Hepatocyte (in vitro differentiated cells): Measurements from ENCODE around the gene PCID2. TPM values are rescaled to one million over a fixed set of nuclear protein-coding genes. Genes with fewer than 3 reads are reported as not detected.

Source experiments
- DNase-seq: peaks from one replicate; pipeline ENCODE4 v3.0.0-alpha.2; 2016; ENCODE audit warnings: low spot score
- H2AFZ ChIP-seq: fragments of 200-600 bp; sonication (generic); 2 replicates; pipeline ENCODE4 v1.6.0; 2016; ENCODE audit warnings: antibody characterized with exemption, mild to moderate bottlenecking
- H3K27ac ChIP-seq: fragments of 200-600 bp; sonication (generic); 2 replicates; pipeline ENCODE4 v1.5.1; 2016; ENCODE audit warnings: mild to moderate bottlenecking
- H3K27me3 ChIP-seq: fragments of 200-600 bp; sonication (generic); 2 replicates; pipeline ENCODE4 v1.6.1; 2016
- H3K36me3 ChIP-seq: fragments of 200-600 bp; sonication (generic); replicated peaks from 2 replicates; pipeline ENCODE4 v1.5.1; 2016; ENCODE audit warnings: low read depth; ENCODE audit not compliant: insufficient read depth
- H3K4me1 ChIP-seq: fragments of 200-600 bp; sonication (generic); 2 replicates; pipeline ENCODE4 v1.5.1; 2016; ENCODE audit warnings: mild to moderate bottlenecking, moderate library complexity; ENCODE audit not compliant: insufficient read depth
- H3K4me2 ChIP-seq: fragments of 200-600 bp; sonication (generic); 2 replicates; pipeline ENCODE4 v1.6.0; 2016
- H3K4me3 ChIP-seq: fragments of 200-600 bp; sonication (generic); 2 replicates; pipeline ENCODE4 v1.5.1; 2016; ENCODE audit warnings: mild to moderate bottlenecking
- H3K79me2 ChIP-seq: fragments of 200-600 bp; sonication (generic); 2 replicates; pipeline ENCODE4 v1.6.0; 2017; ENCODE audit warnings: mild to moderate bottlenecking
- H3K9me2 ChIP-seq: fragments of 200-600 bp; sonication (generic); replicated peaks from 2 replicates; pipeline ENCODE4 v1.6.0; 2017; ENCODE audit warnings: mild to moderate bottlenecking; ENCODE audit not compliant: insufficient read depth
- H3K9me3 ChIP-seq: fragments of 200-600 bp; sonication (generic); 2 replicates; pipeline ENCODE4 v1.5.1; 2016; ENCODE audit warnings: low read depth, mild to moderate bottlenecking
- H4K20me1 ChIP-seq: fragments of 200-600 bp; sonication (generic); 2 replicates; pipeline ENCODE4 v1.6.0; 2016; ENCODE audit warnings: mild to moderate bottlenecking; ENCODE audit not compliant: insufficient read depth, poor library complexity, severe bottlenecking
- CTCF ChIP-seq: fragments of 200-600 bp; sonication (generic); IDR thresholded peaks from 2 replicates; pipeline ENCODE4 v1.5.1; 2016; ENCODE audit warnings: antibody characterized with exemption, mild to moderate bottlenecking; ENCODE audit not compliant: poor library complexity
- EZH2 ChIP-seq: fragments of 200-600 bp; sonication (generic); IDR thresholded peaks from 2 replicates; pipeline ENCODE4 v1.6.1; 2016; ENCODE audit warnings: antibody characterized with exemption, mild to moderate bottlenecking, borderline replicate concordance
- EZH2phosphoT487 ChIP-seq: fragments of 200-600 bp; sonication (generic); IDR thresholded peaks from one replicate; pipeline ENCODE4 v1.6.1; 2018; ENCODE audit warnings: antibody characterized with exemption, mild to moderate bottlenecking, low read depth, moderate library complexity; ENCODE audit not compliant: unreplicated experiment, severe bottlenecking
- WGBS: methylation state at CpG from one replicate; pipeline ENCODE4 v1.1.6; 2016; ENCODE audit warnings: low lambda C conversion rate; ENCODE audit errors: missing lambda C conversion rate; 5-methylcytosine and 5-hydroxymethylcytosine counted together
- polyA plus RNA-seq: library from polyadenylated mRNA; unstranded; fragments of >200 nt; fragmentation: Nextera tagmentation; extraction: Ambion mirVana; gene quantifications from 2 replicates; pipeline ENCODE4 v1.2.1, GENCODE V29; 2016
- total RNA-seq: library from RNA; depleted of rRNA; stranded (reverse); fragments of >200 nt; gene quantifications from 2 replicates; pipeline ENCODE4 v1.2.3, GENCODE V29; 2014

The PCID2 gene
- total and polyA plus RNA-seq, 2 experiments from 2014 or later = 47.5 to 55.4 TPM

GRCh38 chr13:113151745-113152690 lies 56.5 kb downstream of the PCID2 start:
- Histone ChIP-seq H4K20me1 (no peaks in the 10 kb centered on the region), H3K9me3 (no peaks in the 10 kb centered on the region), H3K36me3 (no peaks in the 10 kb centered on the region), H3K27me3 (no peaks in the 10 kb centered on the region), H3K9me2 (no peaks in the 10 kb centered on the region), H3K79me2 (no peaks in the 10 kb centered on the region), H3K4me2 (peak overlapping the region; percentile 72), H2AFZ (peak overlapping the region; percentile 31), H3K4me3 (peak overlapping the region; percentile 0), H3K27ac (peak overlapping the region; percentile 94), H3K4me1 (peaks cover 13% of the 10 kb centered on the region)
- peak; percentile 61 for DNase-seq
- no peak for TF ChIP-seq CTCF
- 68% methylated on average over 28 of the region's 28 CpGs for WGBS

GRCh38 chr13:113150550-113151365 lies 57.7 kb downstream of the PCID2 start:
- peak overlapping the region; percentile 23 for H3K27ac ChIP-seq
- 89% methylated on average over 30 of the region's 31 CpGs for WGBS
- no peak for DNase-seq
- no peaks in the 10 kb centered on the region for H3K79me2 ChIP-seq
- H3K27me3 ChIP-seq = no peaks in the 10 kb centered on the region
- H3K9me2 ChIP-seq = no peaks in the 10 kb centered on the region
- H2AFZ ChIP-seq = no peak overlapping the region
- no peaks in the 10 kb centered on the region for H3K36me3 ChIP-seq
- TF ChIP-seq EZH2 (no peak), CTCF (no peak), EZH2phosphoT487 (no peak)
- H4K20me1 ChIP-seq = no peaks in the 10 kb centered on the region
- peaks cover 13% of the 10 kb centered on the region for H3K4me1 ChIP-seq
- H3K4me3 ChIP-seq = no peak overlapping the region
- no peaks in the 10 kb centered on the region for H3K9me3 ChIP-seq
- no peak overlapping the region for H3K4me2 ChIP-seq

GRCh38 chr13:113149711-113150549 lies 58.5 kb downstream of the PCID2 start:
- no peak overlapping the region for H3K4me2 ChIP-seq
- no peaks in the 10 kb centered on the region for H3K36me3 ChIP-seq
- H3K4me1 ChIP-seq = peaks cover 13% of the 10 kb centered on the region
- H3K27me3 ChIP-seq = no peaks in the 10 kb centered on the region
- no peak overlapping the region for H3K4me3 ChIP-seq
- no peaks in the 10 kb centered on the region for H4K20me1 ChIP-seq
- TF ChIP-seq CTCF (no peak), EZH2phosphoT487 (no peak), EZH2 (no peak)
- H3K9me2 ChIP-seq = no peaks in the 10 kb centered on the region
- 94% methylated on average over 26 of the region's 26 CpGs for WGBS
- DNase-seq = no peak
- H3K27ac ChIP-seq = no peak overlapping the region
- H2AFZ ChIP-seq = no peak overlapping the region
- no peaks in the 10 kb centered on the region for H3K79me2 ChIP-seq
- no peaks in the 10 kb centered on the region for H3K9me3 ChIP-seq
